Adrenal gland (tissue), 5 donors: Measurements from ENCODE around the gene RAB14.

Source experiments
- POLR2A ChIP-seq, 2 donors: fragments of 450-650 bp; IDR thresholded peaks; one replicate each; pipeline ENCODE4 v1.6.1; 2017; ENCODE audit warnings: antibody characterized with exemption in 2 of 2, mild to moderate bottlenecking in 2 of 2, moderate library complexity in 1 of 2
- TF ChIP-seq, protein P1 (sequence below), 6 experiments: fragments of 450-650 bp in 4 of 6; fragments of 200-600 bp in 2 of 6; sonication (generic) in 1 of 6; IDR thresholded peaks; 1 replicate in 5 of 6; 2 replicates in 1 of 6; pipeline versions ENCODE4 v1.5.1 to v1.8.0; 2016 to 2021; ENCODE audit warnings: antibody characterized with exemption in 6 of 6, mild to moderate bottlenecking in 2 of 6, moderate library complexity in 1 of 6
- donor health status: DM: no; HTN: no; CAD: no.

- TF ChIP-seq, protein P1, sequence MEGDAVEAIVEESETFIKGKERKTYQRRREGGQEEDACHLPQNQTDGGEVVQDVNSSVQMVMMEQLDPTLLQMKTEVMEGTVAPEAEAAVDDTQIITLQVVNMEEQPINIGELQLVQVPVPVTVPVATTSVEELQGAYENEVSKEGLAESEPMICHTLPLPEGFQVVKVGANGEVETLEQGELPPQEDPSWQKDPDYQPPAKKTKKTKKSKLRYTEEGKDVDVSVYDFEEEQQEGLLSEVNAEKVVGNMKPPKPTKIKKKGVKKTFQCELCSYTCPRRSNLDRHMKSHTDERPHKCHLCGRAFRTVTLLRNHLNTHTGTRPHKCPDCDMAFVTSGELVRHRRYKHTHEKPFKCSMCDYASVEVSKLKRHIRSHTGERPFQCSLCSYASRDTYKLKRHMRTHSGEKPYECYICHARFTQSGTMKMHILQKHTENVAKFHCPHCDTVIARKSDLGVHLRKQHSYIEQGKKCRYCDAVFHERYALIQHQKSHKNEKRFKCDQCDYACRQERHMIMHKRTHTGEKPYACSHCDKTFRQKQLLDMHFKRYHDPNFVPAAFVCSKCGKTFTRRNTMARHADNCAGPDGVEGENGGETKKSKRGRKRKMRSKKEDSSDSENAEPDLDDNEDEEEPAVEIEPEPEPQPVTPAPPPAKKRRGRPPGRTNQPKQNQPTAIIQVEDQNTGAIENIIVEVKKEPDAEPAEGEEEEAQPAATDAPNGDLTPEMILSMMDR (IDR thresholded peaks at IDR 0.05), result no peak
- TF ChIP-seq POLR2A (IDR thresholded peaks at IDR 0.05), result no peak
These were observed 45.4 kb downstream of the RAB14 start for GRCh38 chr9:121156263-121156731.
